ENCODE results near the gene NKX2-4. TPM values are rescaled to one million over a fixed set of nuclear protein-coding genes. Genes with fewer than 3 reads are reported as not detected.
"Not testable (repeated sequence)": the region's sequence is repeated elsewhere in the genome, so short reads cannot be mapped to it uniquely, and the experiment has no call there.

NKX2-4 gene
- total RNA-seq, 6 experiments from 2014 or later, result not detected

- DNase-seq (no peak), ATAC-seq (no peak)
- no peaks in the 10 kb centered on the region for H3K9me3 ChIP-seq
- 58% methylated on average over 2 of the region's 2 CpGs for WGBS (ENCODE audit: insufficient coverage, low coverage, low lambda C conversion rate, missing lambda C conversion rate)
- TF ChIP-seq CTCF (IDR thresholded peaks at IDR 0.05), result no peak
- no peak overlapping the region for H3K27ac ChIP-seq
- no peaks in the 10 kb centered on the region for H3K36me3 ChIP-seq
- H3K4me3 ChIP-seq, result no peak overlapping the region
- no peaks in the 10 kb centered on the region for H3K4me1 ChIP-seq
- H3K27me3 ChIP-seq, result no peaks in the 10 kb centered on the region
- intact Hi-C loops (cut with DNase I), result no loop called here
Observed at GRCh38 chr20:21433329-21433890, 36.1 kb upstream of the NKX2-4 start.

- Histone ChIP-seq H3K36me3 (no peaks in the 10 kb centered on the region), H3K27ac (no peak overlapping the region), H3K4me1 (no peaks in the 10 kb centered on the region), H3K9me3 (no peaks in the 10 kb centered on the region), H3K27me3 (no peaks in the 10 kb centered on the region), H3K4me3 (no peak overlapping the region)
- 85% methylated on average over 4 of the region's 4 CpGs for WGBS (ENCODE audit: insufficient coverage, low coverage, low lambda C conversion rate, missing lambda C conversion rate)
- DNase-seq (no peak), ATAC-seq (no peak)
- TF ChIP-seq CTCF (IDR thresholded peaks at IDR 0.05) (no peak), POLR2A (IDR thresholded peaks at IDR 0.05) (no peak)
- intact Hi-C loops (cut with DNase I), result no loop called here
Observed at GRCh38 chr20:21432911-21433310, 35.6 kb upstream of the NKX2-4 start.

- intact Hi-C loops (cut with DNase I), result no loop called here
- Histone ChIP-seq H3K27ac (no peak overlapping the region), H3K9me3 (no peaks in the 10 kb centered on the region), H3K4me3 (no peak overlapping the region), H3K27me3 (no peaks in the 10 kb centered on the region), H3K4me1 (no peaks in the 10 kb centered on the region), H3K36me3 (no peaks in the 10 kb centered on the region)
- DNase-seq (no peak), ATAC-seq (no peak)
- WGBS (ENCODE audit: insufficient coverage, low coverage, low lambda C conversion rate, missing lambda C conversion rate), result 32% methylated on average over 2 of the region's 3 CpGs
- TF ChIP-seq CTCF (IDR thresholded peaks at IDR 0.05) (no peak), POLR2A (IDR thresholded peaks at IDR 0.05) (no peak)
Observed at GRCh38 chr20:21430020-21430419, 32.7 kb upstream of the NKX2-4 start.

GRCh38 chr20:21424846-21425245, 27.5 kb upstream of the NKX2-4 start:
- Histone ChIP-seq H3K27me3 (no peaks in the 10 kb centered on the region), H3K27ac (no peak overlapping the region), H3K9me3 (no peaks in the 10 kb centered on the region), H3K36me3 (no peaks in the 10 kb centered on the region), H3K4me1 (no peaks in the 10 kb centered on the region), H3K4me3 (no peak overlapping the region)
- ATAC-seq (no peak), DNase-seq (no peak)
- no peak for TF ChIP-seq CTCF (IDR thresholded peaks at IDR 0.05)
- no peak for TF ChIP-seq POLR2A (IDR thresholded peaks at IDR 0.05)
- intact Hi-C loops (cut with DNase I), result no loop called here
- WGBS (ENCODE audit: insufficient coverage, low coverage, low lambda C conversion rate, missing lambda C conversion rate), result 53% methylated on average over 4 of the region's 4 CpGs

GRCh38 chr20:21423712-21424111, 26.4 kb upstream of the NKX2-4 start:
- not testable (repeated sequence) for ATAC-seq, H3K36me3 ChIP-seq
- WGBS (ENCODE audit: insufficient coverage, low coverage, low lambda C conversion rate, missing lambda C conversion rate), result 100% methylated on average over 1 of the region's 1 CpG

More at GRCh38 chr20:21423712-21424111, 26.4 kb upstream of the NKX2-4 start:
- intact Hi-C loops (cut with DNase I); H3K27me3 ChIP-seq; H3K9me3 ChIP-seq; H3K4me3 ChIP-seq; H3K4me1 ChIP-seq; DNase-seq; H3K27ac ChIP-seq: not testable (repeated sequence)
